OCI-LY7 (cell line): ENCODE measurements around the gene ZNF490. TPM values are rescaled to one million over a fixed set of nuclear protein-coding genes. Genes with fewer than 3 reads are reported as not detected.

Experiments used
- BruUV-seq: library from RNA; stranded (reverse); fragments of 400-500 nt; replicated peaks from 2 replicates; lab custom pipeline; 2021; lab: Mats Ljungman, UMichigan
- CTCF ChIA-PET: fragments of 300-600 bp; sonication (Branson Sonifier 250); formaldehyde crosslinking; loops from one replicate; lab custom pipeline; 2022; ENCODE audit warnings: antibody characterized with exemption; ENCODE audit not compliant: unreplicated experiment; lab: Charles Lee
- POLR2A ChIA-PET: fragments of 300-600 bp; sonication (Branson Sonifier 250); formaldehyde crosslinking; loops from one replicate; lab custom pipeline; 2022; ENCODE audit warnings: antibody characterized with exemption; lab: Charles Lee
- DNase-seq: peaks from one replicate; pipeline ENCODE4 v3.0.0-alpha.2; 2015; ENCODE audit warnings: low spot score
- H2AFZ ChIP-seq: fragments of 200-600 bp; sonication (generic), shearing (Covaris generic); 2 replicates; pipeline ENCODE4 v1.6.1; 2014; ENCODE audit warnings: mild to moderate bottlenecking, antibody characterized with exemption, low read length, moderate library complexity
- H3K27ac ChIP-seq: fragments of 200-600 bp; sonication (generic); 2 replicates; pipeline ENCODE4 v1.5.1; 2014; ENCODE audit warnings: mixed run types, low read depth, mild to moderate bottlenecking, moderate library complexity, low read length, inconsistent platforms; ENCODE audit not compliant: poor library complexity, severe bottlenecking
- H3K36me3 ChIP-seq: fragments of 200-600 bp; sonication (generic); 2 replicates; pipeline ENCODE4 v1.6.1; 2014; ENCODE audit warnings: mild to moderate bottlenecking, antibody characterized with exemption, low read length, moderate library complexity, mixed read lengths; ENCODE audit not compliant: insufficient read depth
- H3K4me1 ChIP-seq: fragments of 200-600 bp; sonication (generic); 2 replicates; pipeline ENCODE4 v1.5.1; 2014; ENCODE audit warnings: mild to moderate bottlenecking, low read length; ENCODE audit not compliant: insufficient read depth, poor library complexity, severe bottlenecking
- H3K4me2 ChIP-seq: fragments of 200-600 bp; sonication (generic); 2 replicates; pipeline ENCODE4 v1.6.1; 2014; ENCODE audit warnings: mild to moderate bottlenecking, low read length
- H3K4me3 ChIP-seq: fragments of 200-600 bp; sonication (generic); 2 replicates; pipeline ENCODE4 v1.5.1; 2014; ENCODE audit warnings: mild to moderate bottlenecking, low read depth, low read length; ENCODE audit not compliant: poor library complexity, severe bottlenecking
- H3K79me2 ChIP-seq: fragments of 200-600 bp; sonication (generic); 2 replicates; pipeline ENCODE4 v1.6.1; 2016; ENCODE audit warnings: low read depth, mild to moderate bottlenecking, low read length, moderate library complexity, mixed read lengths; ENCODE audit not compliant: insufficient read depth
- H3K9me2 ChIP-seq: fragments of 200-600 bp; sonication (generic); 2 replicates; pipeline ENCODE4 v1.6.1; 2016; ENCODE audit warnings: mild to moderate bottlenecking, low read length, mixed read lengths; ENCODE audit not compliant: insufficient read depth
- H3K9me3 ChIP-seq: fragments of 200-600 bp; sonication (generic); 2 replicates; pipeline ENCODE4 v1.6.1; 2014; ENCODE audit warnings: mild to moderate bottlenecking, mixed run types, low read length, mixed read lengths
- H4K20me1 ChIP-seq: fragments of 200-600 bp; sonication (generic); 2 replicates; pipeline ENCODE4 v1.6.1; 2014; ENCODE audit warnings: mild to moderate bottlenecking, antibody characterized with exemption, low read length, moderate library complexity, mixed read lengths; ENCODE audit not compliant: insufficient read depth
- EZH2phosphoT487 ChIP-seq: fragments of 200-600 bp; sonication (generic); IDR thresholded peaks from 2 replicates; pipeline ENCODE4 v1.6.1; 2018; ENCODE audit warnings: low read depth, borderline replicate concordance, mild to moderate bottlenecking, mixed run types, antibody characterized with exemption, low read length, moderate library complexity, mixed read lengths
- intact Hi-C: fragments of 100-400 bp; cut with micrococcal nuclease; formaldehyde crosslinking; loops from one replicate; pipeline ENCODE4 v1.10.0; 2022; ENCODE audit not compliant: unreplicated experiment
- total RNA-seq, 2 experiments: library from RNA; depleted of rRNA in 1 of 2; stranded (reverse); fragments of >200 nt in 1 of 2; shearing (Covaris generic) in 1 of 2; gene quantifications; 2 replicates each; pipeline ENCODE4 v1.2.3, GENCODE V29; 2014 to 2022
- TF ChIP-seq, protein P1 (sequence below): fragments of 200-600 bp; sonication (generic); conservative IDR thresholded peaks from 2 replicates; pipeline ENCODE4 v1.5.1; 2014; ENCODE audit warnings: mild to moderate bottlenecking, antibody characterized with exemption, low read length, moderate library complexity, mixed read lengths

Gene ZNF490
- total RNA-seq, 2 experiments from 2014 or later, result 8.1 to 8.6 TPM

DNA sequence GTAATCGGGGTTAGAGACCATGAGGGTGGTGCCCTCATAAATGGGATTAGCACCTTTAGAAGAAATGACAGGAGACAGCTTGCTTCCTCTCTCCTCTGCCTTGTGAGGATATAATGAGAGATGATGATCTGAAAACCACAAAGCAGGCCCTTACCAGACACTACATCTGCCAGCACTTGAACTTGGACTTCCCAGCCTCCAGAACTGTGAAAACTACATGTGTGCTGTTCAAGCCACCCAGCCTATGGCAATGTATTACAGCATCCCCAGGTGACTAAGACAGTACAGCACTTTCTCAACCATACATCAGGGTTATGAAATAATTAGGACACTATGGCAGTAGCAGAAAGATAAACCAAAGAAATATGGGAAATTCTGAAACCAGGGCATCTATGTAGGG, 66.8 kb downstream of the ZNF490 start:
- BruUV-seq, result no TSS peak

More for the DNA sequence above, 66.8 kb downstream of the ZNF490 start:
- TF ChIP-seq, protein P1, sequence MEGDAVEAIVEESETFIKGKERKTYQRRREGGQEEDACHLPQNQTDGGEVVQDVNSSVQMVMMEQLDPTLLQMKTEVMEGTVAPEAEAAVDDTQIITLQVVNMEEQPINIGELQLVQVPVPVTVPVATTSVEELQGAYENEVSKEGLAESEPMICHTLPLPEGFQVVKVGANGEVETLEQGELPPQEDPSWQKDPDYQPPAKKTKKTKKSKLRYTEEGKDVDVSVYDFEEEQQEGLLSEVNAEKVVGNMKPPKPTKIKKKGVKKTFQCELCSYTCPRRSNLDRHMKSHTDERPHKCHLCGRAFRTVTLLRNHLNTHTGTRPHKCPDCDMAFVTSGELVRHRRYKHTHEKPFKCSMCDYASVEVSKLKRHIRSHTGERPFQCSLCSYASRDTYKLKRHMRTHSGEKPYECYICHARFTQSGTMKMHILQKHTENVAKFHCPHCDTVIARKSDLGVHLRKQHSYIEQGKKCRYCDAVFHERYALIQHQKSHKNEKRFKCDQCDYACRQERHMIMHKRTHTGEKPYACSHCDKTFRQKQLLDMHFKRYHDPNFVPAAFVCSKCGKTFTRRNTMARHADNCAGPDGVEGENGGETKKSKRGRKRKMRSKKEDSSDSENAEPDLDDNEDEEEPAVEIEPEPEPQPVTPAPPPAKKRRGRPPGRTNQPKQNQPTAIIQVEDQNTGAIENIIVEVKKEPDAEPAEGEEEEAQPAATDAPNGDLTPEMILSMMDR, result no peak
- TF ChIP-seq EZH2phosphoT487, result no peak
- Histone ChIP-seq H3K4me3 (no peak overlapping the region), H4K20me1 (no peaks in the 10 kb centered on the region), H3K9me2 (no peaks in the 10 kb centered on the region), H3K9me3 (peaks cover 7% of the 10 kb centered on the region; the same call in 1 of the 2 replicates), H3K27ac (no peak overlapping the region), H2AFZ (no peak overlapping the region), H3K4me2 (no peak overlapping the region), H3K79me2 (peaks cover 12% of the 10 kb centered on the region; the same call in 1 of the 2 replicates), H3K36me3 (peaks cover 87% of the 10 kb centered on the region), H3K4me1 (no peaks in the 10 kb centered on the region)
- intact Hi-C loops, result no loop called here
- POLR2A ChIA-PET, result no interaction called here
- CTCF ChIA-PET, result no interaction called here
- no peak for DNase-seq

Other genes with a start within 250 kb of the ZNF490 start
- gene ZNF442, start 245.1 kb downstream of the ZNF490 start, total RNA-seq (2014; rRNA removed; shearing (Covaris generic)), result 0.19 TPM in 1 of 2 replicates, not detected in the other
- gene ZNF442, start 245.1 kb downstream of the ZNF490 start, total RNA-seq (2022), result 0.76 and 0.77 TPM in 2 replicates
- gene ZNF799, start 209.5 kb downstream of the ZNF490 start, total RNA-seq (2014; rRNA removed; shearing (Covaris generic)), result 3.8 and 6.2 TPM in 2 replicates
- gene ZNF799, start 209.5 kb downstream of the ZNF490 start, total RNA-seq (2022), result 7.8 and 8.1 TPM in 2 replicates
- gene ZNF443, start 169.8 kb downstream of the ZNF490 start, total RNA-seq (2014; rRNA removed; shearing (Covaris generic)), result 2.3 and 2.6 TPM in 2 replicates
- 4.5 and 4.6 TPM in 2 replicates for gene ZNF443, start 169.8 kb downstream of the ZNF490 start, total RNA-seq (2022)
- gene ZNF709, start 126.0 kb downstream of the ZNF490 start, total RNA-seq (2014; rRNA removed; shearing (Covaris generic)), result 3.4 and 5.3 TPM in 2 replicates
- gene ZNF709, start 126.0 kb downstream of the ZNF490 start, total RNA-seq (2022), result 4.6 TPM in 2 replicates
- 6.6 and 8.0 TPM in 2 replicates for gene ZNF564, start 59.3 kb downstream of the ZNF490 start, total RNA-seq (2014; rRNA removed; shearing (Covaris generic))
- gene ZNF564, start 59.3 kb downstream of the ZNF490 start, total RNA-seq (2022), result 13.1 and 16.5 TPM in 2 replicates
- gene ZNF791, start 107 bp upstream of the ZNF490 start, total RNA-seq (2014; rRNA removed; shearing (Covaris generic)), result 5.3 and 7.8 TPM in 2 replicates
- gene ZNF791, start 107 bp upstream of the ZNF490 start, total RNA-seq (2022), result 17.1 and 18.2 TPM in 2 replicates
- 18.3 and 29.1 TPM in 2 replicates for gene MAN2B1, start 55.9 kb upstream of the ZNF490 start, total RNA-seq (2014; rRNA removed; shearing (Covaris generic))
- 88.2 and 88.7 TPM in 2 replicates for gene MAN2B1, start 55.9 kb upstream of the ZNF490 start, total RNA-seq (2022)
- gene WDR83, start 56.0 kb upstream of the ZNF490 start, total RNA-seq (2014; rRNA removed; shearing (Covaris generic)), result 17.0 and 21.1 TPM in 2 replicates
- gene WDR83, start 56.0 kb upstream of the ZNF490 start, total RNA-seq (2022), result 14.0 and 15.9 TPM in 2 replicates
- 91.2 and 102 TPM in 2 replicates for gene DHPS, start 71.1 kb upstream of the ZNF490 start, total RNA-seq (2014; rRNA removed; shearing (Covaris generic))
- 101 and 122 TPM in 2 replicates for gene DHPS, start 71.1 kb upstream of the ZNF490 start, total RNA-seq (2022)
- not detected in 2 replicates for gene GNG14, start 77.2 kb upstream of the ZNF490 start, total RNA-seq (2014; rRNA removed; shearing (Covaris generic))
- gene GNG14, start 77.2 kb upstream of the ZNF490 start, total RNA-seq (2022), result 0.93 TPM in 1 of 2 replicates, not detected in the other
- 10.6 and 11.5 TPM in 2 replicates for gene FBXW9, start 85.8 kb upstream of the ZNF490 start, total RNA-seq (2014; rRNA removed; shearing (Covaris generic))
- 10.8 and 11.0 TPM in 2 replicates for gene FBXW9, start 85.8 kb upstream of the ZNF490 start, total RNA-seq (2022)
- gene TNPO2, start 113.1 kb upstream of the ZNF490 start, total RNA-seq (2014; rRNA removed; shearing (Covaris generic)), result 42.6 and 47.3 TPM in 2 replicates
- 112 and 120 TPM in 2 replicates for gene TNPO2, start 113.1 kb upstream of the ZNF490 start, total RNA-seq (2022)
- gene TRIR, start 123.9 kb upstream of the ZNF490 start, total RNA-seq (2014; rRNA removed; shearing (Covaris generic)), result 322 and 336 TPM in 2 replicates
- gene TRIR, start 123.9 kb upstream of the ZNF490 start, total RNA-seq (2022), result 211 and 219 TPM in 2 replicates
- gene GET3, start 126.7 kb upstream of the ZNF490 start, total RNA-seq (2014; rRNA removed; shearing (Covaris generic)), result 40.5 and 48.8 TPM in 2 replicates
- 29.1 and 34.3 TPM in 2 replicates for gene GET3, start 126.7 kb upstream of the ZNF490 start, total RNA-seq (2022)
- gene BEST2, start 141.0 kb upstream of the ZNF490 start, total RNA-seq (2014; rRNA removed; shearing (Covaris generic)), result 0.10 TPM in 1 of 2 replicates, not detected in the other
- gene BEST2, start 141.0 kb upstream of the ZNF490 start, total RNA-seq (2022), result not detected in 2 replicates
- 7.4 and 9.1 TPM in 2 replicates for gene HOOK2, start 164.7 kb upstream of the ZNF490 start, total RNA-seq (2014; rRNA removed; shearing (Covaris generic))
- 28.8 and 29.4 TPM in 2 replicates for gene HOOK2, start 164.7 kb upstream of the ZNF490 start, total RNA-seq (2022)
- gene JUNB, start 180.7 kb upstream of the ZNF490 start, total RNA-seq (2014; rRNA removed; shearing (Covaris generic)), result 43.7 and 45.5 TPM in 2 replicates
- gene JUNB, start 180.7 kb upstream of the ZNF490 start, total RNA-seq (2022), result 31.8 TPM in 2 replicates
- 344 and 399 TPM in 2 replicates for gene PRDX2, start 191.0 kb upstream of the ZNF490 start, total RNA-seq (2014; rRNA removed; shearing (Covaris generic))
- gene PRDX2, start 191.0 kb upstream of the ZNF490 start, total RNA-seq (2022), result 345 and 357 TPM in 2 replicates
- gene THSD8, start 191.3 kb upstream of the ZNF490 start, total RNA-seq (2014; rRNA removed; shearing (Covaris generic)), result not detected in 2 replicates
- 42.7 and 42.8 TPM in 2 replicates for gene THSD8, start 191.3 kb upstream of the ZNF490 start, total RNA-seq (2022)
- gene RNASEH2A, start 195.8 kb upstream of the ZNF490 start, total RNA-seq (2014; rRNA removed; shearing (Covaris generic)), result 115 and 130 TPM in 2 replicates
- gene RNASEH2A, start 195.8 kb upstream of the ZNF490 start, total RNA-seq (2022), result 86.0 and 90.5 TPM in 2 replicates
- gene RTBDN, start 223.8 kb upstream of the ZNF490 start, total RNA-seq (2014; rRNA removed; shearing (Covaris generic)), result not detected in 2 replicates
- gene RTBDN, start 223.8 kb upstream of the ZNF490 start, total RNA-seq (2022), result 0.94 and 1.2 TPM in 2 replicates
- 5.5 and 9.1 TPM in 2 replicates for gene MAST1, start 227.7 kb upstream of the ZNF490 start, total RNA-seq (2014; rRNA removed; shearing (Covaris generic))
- gene MAST1, start 227.7 kb upstream of the ZNF490 start, total RNA-seq (2022), result 21.1 and 23.4 TPM in 2 replicates